Lower leg skin (tissue), 4 donors: ENCODE data around the gene SPEF1. TPM values are rescaled to one million over a fixed set of nuclear protein-coding genes. Genes with fewer than 3 reads are reported as not detected.
A peak's percentile ranks its signal among the peaks of the same experiment; 100 is the strongest.

Experiments used
- DNase-seq, 2 donors: peaks; one replicate each; pipeline ENCODE4 v3.0.0-alpha.2; 2019; ENCODE audit warnings: low spot score in 2 of 2
- H3K4me3 ChIP-seq: fragments of 200-600 bp; sonication (generic); 2 replicates; pipeline ENCODE4 v1.5.1; 2017; ENCODE audit warnings: mild to moderate bottlenecking, low read depth; ENCODE audit not compliant: poor library complexity, severe bottlenecking
- POLR2A ChIP-seq, 2 donors: fragments of 450-650 bp; IDR thresholded peaks; one replicate each; pipeline ENCODE4 v1.6.1; 2016 to 2017; ENCODE audit warnings: antibody characterized with exemption in 2 of 2, mild to moderate bottlenecking in 1 of 2, moderate library complexity in 1 of 2
- WGBS, 2 donors: methylation state at CpG; one replicate each; pipeline ENCODE4 v1.1.5; 2018; 5-methylcytosine and 5-hydroxymethylcytosine counted together
- intact Hi-C: fragments of 100-400 bp; cut with DNase I; formaldehyde crosslinking; loops from one replicate; pipeline ENCODE4 v1.15.0; 2023; ENCODE audit warnings: low total_unique reads
- total RNA-seq, 4 donors: library from RNA; depleted of rRNA; stranded (reverse); fragments of >200 nt; gene quantifications; one replicate each; pipeline ENCODE4 v1.1.0, GENCODE V29; 2016
- TF ChIP-seq, protein P1 (sequence below), 3 donors: fragments of 450-650 bp; IDR thresholded peaks; one replicate each; pipeline ENCODE4 v1.5.1; 2016; ENCODE audit warnings: antibody characterized with exemption in 3 of 3, mild to moderate bottlenecking in 3 of 3, moderate library complexity in 2 of 3

The SPEF1 gene
- total RNA-seq, 4 donors from 2014 or later: 0.13 TPM; not detected in 3

DNA sequence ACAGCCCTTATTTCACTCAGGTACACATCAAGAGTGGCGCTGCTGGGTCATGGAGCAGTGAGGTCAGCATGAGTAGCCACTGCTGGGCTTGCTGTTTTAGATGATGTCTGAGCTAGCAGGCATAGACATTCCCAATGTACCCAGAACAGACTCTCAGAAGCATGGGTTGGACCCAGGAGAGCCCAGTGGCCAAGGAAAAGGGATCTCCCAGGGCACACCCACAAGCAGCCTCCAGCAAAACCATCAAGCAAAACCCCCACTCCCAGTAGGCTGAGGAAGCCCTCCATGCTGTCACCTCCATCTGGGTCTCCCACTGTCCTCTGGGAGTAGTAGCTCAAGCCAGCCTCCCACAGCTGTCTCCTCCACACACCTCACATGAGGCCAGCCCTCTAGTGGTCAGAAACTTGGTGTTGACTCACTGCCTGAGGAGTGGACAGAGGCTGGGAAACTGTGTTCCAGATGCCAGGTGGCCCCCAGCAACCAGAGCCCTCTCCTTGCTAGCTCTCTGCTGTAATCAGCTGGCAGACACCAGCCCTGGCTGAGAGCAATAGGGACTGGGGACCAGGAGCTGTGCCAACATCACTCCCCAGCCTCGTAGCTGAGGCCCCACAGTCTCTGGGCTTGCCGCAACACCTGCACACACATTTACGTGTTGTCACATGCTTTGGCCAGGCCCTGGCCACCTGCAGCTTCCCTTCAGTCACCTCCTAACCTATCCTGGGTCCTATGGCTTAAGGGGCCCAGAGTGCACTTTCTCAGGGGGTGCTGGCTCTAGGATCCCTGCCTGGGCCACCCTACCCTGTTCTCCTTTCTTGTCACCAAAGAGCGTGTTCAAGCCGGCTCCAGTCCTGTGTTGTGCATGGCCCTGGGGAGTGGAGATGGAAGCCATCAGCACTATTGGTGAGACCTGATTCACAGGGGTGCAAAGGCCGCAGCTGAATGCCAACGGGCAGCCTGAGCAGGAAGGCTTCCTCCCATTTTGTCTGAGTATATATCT lies 37.2 kb upstream of the SPEF1 start:
- H3K4me3 ChIP-seq: no peak overlapping the region
- TF ChIP-seq POLR2A (IDR thresholded peaks at IDR 0.05): no peak
- TF ChIP-seq, protein P1, sequence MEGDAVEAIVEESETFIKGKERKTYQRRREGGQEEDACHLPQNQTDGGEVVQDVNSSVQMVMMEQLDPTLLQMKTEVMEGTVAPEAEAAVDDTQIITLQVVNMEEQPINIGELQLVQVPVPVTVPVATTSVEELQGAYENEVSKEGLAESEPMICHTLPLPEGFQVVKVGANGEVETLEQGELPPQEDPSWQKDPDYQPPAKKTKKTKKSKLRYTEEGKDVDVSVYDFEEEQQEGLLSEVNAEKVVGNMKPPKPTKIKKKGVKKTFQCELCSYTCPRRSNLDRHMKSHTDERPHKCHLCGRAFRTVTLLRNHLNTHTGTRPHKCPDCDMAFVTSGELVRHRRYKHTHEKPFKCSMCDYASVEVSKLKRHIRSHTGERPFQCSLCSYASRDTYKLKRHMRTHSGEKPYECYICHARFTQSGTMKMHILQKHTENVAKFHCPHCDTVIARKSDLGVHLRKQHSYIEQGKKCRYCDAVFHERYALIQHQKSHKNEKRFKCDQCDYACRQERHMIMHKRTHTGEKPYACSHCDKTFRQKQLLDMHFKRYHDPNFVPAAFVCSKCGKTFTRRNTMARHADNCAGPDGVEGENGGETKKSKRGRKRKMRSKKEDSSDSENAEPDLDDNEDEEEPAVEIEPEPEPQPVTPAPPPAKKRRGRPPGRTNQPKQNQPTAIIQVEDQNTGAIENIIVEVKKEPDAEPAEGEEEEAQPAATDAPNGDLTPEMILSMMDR (IDR thresholded peaks at IDR 0.05): peak in 1 of 3 donors; percentile 75
- intact Hi-C loops: no loop called here
- 67 to 79% methylated on average over 8 of the region's 8 CpGs for WGBS, 2 donors
- peak in 1 of 2 donors; percentile 65 for DNase-seq

DNA sequence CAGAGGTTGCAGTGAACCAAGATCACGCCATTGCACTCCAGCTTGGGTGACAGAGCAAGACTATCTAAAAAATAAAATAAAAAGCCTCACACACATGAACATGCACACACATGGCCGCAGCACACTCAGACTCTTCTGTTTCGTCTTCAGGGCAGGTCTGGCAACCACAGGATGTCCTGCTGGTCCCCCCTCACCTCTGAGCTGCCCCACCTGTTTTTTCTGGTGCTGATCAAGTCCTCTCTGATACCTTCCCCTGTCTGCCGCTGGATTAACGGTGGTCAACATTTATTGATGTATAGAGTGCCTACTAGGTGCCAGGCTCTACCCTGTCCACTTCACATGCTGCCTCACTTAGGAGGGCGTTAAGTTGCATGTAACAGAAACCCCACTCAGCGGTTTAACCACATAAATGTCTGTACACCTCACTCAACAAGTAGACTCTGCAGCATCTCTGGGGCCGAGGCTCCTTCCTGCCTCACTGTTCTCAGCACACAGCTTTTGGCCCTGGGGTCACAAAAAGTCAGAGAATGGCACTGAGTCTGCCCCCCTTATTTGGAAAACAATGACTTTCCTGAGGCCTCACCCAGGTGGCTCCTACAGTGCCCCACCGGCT lies 34.6 kb upstream of the SPEF1 start:
- DNase-seq: no peak
- TF ChIP-seq, protein P1 (IDR thresholded peaks at IDR 0.05): no peak
- TF ChIP-seq POLR2A (IDR thresholded peaks at IDR 0.05): no peak
- WGBS, 2 donors: 82 to 83% methylated on average over 9 of the region's 9 CpGs
- no peak overlapping the region for H3K4me3 ChIP-seq
- intact Hi-C loops: no loop called here

DNA sequence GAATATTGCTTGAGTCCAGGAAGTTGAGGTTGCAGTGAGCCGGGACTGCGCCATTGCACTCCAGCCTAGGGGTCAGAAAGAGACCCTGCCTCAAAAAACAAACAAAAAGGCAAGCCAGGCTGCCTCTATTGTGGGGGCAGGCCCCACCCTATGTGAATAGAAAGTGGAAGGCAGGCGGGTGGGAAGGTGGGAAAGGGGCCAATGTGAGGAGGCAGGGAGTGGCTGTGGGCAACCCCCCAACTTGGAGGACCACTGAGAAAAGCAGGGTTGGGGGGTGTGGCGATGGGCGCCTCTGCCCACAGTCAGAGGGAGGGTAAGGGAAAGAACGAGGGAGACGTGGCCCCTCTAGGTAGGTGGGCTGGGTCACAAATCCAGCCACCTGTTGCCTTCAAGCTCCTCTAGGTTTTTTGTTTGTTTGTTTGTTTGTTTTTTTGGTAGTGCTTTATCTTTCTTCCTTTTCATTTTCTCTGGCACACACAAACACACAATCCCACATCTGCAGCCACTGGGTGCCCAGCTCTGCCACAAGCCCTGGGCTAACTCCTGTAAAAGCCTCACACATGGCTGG lies 33.8 kb upstream of the SPEF1 start:
- H3K4me3 ChIP-seq: no peak overlapping the region
- 74 to 80% methylated on average over 7 of the region's 7 CpGs for WGBS, 2 donors
- intact Hi-C loops: no loop called here
- no peak for DNase-seq
- TF ChIP-seq POLR2A (IDR thresholded peaks at IDR 0.05): no peak
- TF ChIP-seq, protein P1 (IDR thresholded peaks at IDR 0.05): no peak

DNA sequence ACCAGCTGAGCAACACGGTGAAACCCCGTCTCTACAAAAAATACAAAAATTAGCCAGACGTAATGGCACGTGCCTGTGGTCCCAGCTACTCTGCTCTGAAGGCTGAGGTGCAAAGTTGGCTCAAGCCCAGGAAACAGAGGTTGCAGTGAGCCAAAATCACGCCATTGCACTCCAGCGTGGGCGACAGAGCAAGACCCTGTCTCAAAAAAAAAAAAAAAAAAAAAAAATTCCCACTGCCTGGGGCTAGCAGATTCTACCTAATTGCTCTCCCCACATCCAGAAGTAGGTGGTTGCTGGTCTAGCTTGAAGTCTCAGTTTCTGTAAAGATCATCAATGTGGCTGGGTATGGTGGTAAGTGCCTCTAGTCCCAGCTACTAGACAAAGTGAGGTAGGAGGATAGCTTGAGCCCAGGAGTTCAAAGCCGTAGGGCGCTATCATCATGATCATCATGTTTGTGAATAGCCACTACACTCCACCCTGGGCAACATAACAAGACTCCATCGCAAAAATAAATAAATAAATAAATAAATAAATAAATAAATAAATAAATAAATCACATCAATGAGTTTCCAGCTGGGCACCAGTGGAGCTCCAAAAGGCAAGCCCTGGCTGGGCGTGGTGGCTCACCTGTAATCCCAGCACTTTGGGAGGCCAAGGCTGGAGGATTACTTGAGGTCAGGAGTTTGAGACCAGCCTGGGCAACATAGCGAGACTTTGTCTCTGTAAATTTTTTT lies 32.8 kb upstream of the SPEF1 start:
- WGBS, 2 donors: 81 to 83% methylated on average over 12 of the region's 12 CpGs
- DNase-seq: no peak
- no peak overlapping the region for H3K4me3 ChIP-seq
- TF ChIP-seq, protein P1 (IDR thresholded peaks at IDR 0.05): no peak
- intact Hi-C loops: no loop called here

DNA sequence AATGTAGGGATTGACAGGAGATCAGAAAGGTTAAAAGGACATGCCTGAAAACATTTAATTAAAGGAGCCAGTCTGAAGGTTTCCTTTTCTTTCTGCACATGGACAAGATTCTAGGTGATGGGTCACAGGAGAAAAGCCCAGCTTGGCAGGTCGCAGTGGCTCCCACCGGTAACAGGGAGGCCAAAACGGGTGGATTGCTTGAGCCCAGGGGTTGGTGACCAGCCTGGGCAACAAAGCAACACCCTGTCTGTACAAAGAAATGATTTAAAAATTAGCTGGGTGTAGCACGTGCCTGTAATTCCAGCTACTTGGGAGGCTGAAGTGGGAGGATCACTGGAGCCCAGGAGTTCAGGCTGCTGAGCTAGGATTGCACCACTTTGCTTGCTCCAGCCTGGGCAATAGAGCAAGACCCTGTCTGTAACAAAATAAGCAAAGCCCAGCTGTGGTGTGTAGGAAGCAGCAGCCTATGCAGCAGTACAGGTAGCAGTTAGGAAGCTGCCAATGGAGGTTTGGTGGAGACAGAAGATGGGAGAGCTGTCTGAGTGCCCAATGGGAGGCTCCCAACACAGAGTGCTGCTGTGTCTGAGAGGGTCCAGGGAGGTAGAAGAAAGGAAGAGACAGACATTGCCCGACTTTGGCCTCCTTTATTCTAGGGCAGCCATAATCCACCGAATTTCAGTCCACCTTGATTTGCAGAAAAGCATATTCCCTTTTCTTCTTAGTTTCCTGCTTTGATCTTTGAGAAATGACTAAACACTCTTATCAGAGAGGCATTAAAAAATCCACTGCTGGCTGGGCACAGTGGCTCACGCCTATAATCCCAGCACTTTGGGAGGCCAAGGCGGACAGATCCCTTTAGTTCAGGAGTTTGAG lies 32.0 kb upstream of the SPEF1 start:
- WGBS, 2 donors: 63 to 76% methylated on average over 8 of the region's 8 CpGs
- TF ChIP-seq POLR2A (IDR thresholded peaks at IDR 0.05): no peak
- TF ChIP-seq, protein P1 (IDR thresholded peaks at IDR 0.05): no peak
- DNase-seq: no peak
- intact Hi-C loops: no loop called here
- no peak overlapping the region for H3K4me3 ChIP-seq
